Medulla oblongata (tissue), 1 donor: Measurements from ENCODE around the gene NXN.
"Not testable (repeated sequence)": the region's sequence is repeated elsewhere in the genome, so short reads cannot be mapped to it uniquely, and the experiment has no call there.

Experiments used
- DNase-seq: peaks from one replicate; pipeline ENCODE4 v3.0.0-alpha.2; 2015; ENCODE audit errors: extremely low spot score

Gene NXN

GRCh38 chr17:862582-862981 lies 117.0 kb downstream of the NXN start:
- DNase-seq, result no peak

DNA sequence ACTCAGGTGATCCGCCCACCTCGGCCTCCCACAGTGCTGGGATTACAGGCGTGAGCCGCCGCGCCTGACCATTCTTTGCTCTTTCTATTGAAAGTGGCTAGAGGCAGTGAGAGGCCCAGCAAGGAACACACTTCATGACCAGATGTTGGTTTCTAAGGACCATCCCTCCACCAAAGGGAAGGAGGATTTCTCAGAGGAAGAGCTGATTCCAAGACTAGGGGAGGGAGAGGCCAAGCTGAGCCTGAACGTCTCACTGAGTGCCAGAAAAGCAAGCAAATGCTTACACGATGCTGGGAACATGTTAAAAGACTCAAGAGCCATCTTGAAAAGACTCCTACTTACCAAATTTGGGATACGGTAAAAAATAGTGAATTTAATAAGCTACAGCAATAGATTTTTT lies 118.2 kb downstream of the NXN start:
- DNase-seq, result no peak

GRCh38 chr17:860805-861204 lies 118.8 kb downstream of the NXN start:
- no peak for DNase-seq

- no peak for DNase-seq
These were observed 119.8 kb downstream of the NXN start for GRCh38 chr17:859824-860195.

DNA sequence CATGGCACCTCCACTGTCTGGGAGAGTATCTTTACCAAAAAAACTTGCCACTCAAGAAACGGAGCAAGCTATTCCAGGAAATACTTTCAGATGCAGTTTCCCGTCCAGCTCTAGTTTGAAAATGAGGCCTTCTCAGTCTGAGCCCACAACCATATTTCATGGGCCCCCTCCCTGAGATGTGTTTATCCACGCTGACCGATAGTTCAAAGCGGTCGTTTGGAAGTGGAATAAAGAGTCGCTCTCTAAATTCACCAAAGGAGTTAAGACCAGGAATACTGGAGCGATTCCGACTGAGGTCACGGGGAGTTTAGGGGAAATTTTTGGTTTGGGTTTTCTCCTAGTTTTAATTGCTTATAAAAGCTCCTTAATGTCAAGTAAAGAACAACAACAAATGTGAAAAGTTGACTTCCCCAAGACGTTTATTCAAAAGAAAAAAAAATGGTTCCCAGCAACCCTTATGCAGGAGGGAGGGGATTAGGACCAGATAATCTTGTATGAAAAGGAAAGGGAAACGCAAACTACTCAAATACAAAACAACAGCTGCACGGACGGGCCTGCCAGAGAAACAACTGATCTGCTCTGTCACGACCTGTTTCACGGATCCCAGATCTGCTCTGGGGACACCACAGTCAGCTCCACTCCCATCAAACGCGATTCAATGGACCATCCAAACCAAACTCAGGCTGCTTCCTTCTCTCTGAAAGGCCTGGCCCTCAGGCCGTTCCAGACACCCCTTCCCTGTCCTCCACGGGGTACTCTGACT lies 120.3 kb downstream of the NXN start:
- no peak for DNase-seq

DNA sequence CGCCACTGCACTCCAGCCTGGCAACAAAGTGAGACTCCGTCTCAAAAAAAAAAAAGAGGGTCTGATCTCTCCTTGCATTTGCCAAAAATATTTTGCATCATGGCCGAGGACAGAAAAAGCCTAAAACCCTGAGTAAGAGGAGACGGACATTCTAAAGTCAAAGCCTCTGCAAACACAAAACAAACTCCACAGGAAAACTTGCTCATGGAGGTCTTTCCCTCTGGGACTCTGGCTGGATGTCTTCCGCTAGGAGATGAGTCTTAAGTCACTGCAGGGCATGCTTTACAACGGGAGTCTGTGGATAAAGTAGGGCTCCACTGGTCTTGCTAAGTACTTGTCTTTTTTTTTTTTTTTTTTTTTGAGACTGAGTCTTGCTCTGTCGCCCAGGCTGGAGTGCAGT lies 123.4 kb downstream of the NXN start:
- DNase-seq, result no peak

- DNase-seq, result no peak
These were observed 124.0 kb downstream of the NXN start for GRCh38 chr17:855569-855968.

DNA sequence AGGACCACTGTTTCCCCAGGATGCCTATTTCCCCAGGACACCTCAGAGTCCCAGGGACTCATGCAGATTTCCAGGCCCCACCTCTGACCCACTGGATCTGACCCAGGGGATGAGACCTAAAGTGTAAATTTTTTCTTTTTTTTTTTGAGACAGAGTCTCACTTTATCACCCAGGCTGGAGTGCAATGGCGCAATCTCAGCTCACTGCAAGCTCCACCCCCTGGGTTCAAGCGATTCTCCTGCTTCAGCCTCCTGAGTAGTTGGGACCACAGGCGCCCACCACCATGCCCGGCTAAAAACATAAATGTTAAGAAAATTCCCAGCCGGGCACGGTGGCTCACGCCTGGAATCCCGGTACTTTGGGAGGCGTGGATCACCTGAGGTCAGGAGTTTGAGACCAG lies 126.7 kb downstream of the NXN start:
- not testable (repeated sequence) for DNase-seq

- DNase-seq, result no peak
These were observed 127.2 kb downstream of the NXN start for GRCh38 chr17:852349-852748.

- DNase-seq, result no peak
These were observed 127.7 kb downstream of the NXN start for GRCh38 chr17:851924-852323.

DNA sequence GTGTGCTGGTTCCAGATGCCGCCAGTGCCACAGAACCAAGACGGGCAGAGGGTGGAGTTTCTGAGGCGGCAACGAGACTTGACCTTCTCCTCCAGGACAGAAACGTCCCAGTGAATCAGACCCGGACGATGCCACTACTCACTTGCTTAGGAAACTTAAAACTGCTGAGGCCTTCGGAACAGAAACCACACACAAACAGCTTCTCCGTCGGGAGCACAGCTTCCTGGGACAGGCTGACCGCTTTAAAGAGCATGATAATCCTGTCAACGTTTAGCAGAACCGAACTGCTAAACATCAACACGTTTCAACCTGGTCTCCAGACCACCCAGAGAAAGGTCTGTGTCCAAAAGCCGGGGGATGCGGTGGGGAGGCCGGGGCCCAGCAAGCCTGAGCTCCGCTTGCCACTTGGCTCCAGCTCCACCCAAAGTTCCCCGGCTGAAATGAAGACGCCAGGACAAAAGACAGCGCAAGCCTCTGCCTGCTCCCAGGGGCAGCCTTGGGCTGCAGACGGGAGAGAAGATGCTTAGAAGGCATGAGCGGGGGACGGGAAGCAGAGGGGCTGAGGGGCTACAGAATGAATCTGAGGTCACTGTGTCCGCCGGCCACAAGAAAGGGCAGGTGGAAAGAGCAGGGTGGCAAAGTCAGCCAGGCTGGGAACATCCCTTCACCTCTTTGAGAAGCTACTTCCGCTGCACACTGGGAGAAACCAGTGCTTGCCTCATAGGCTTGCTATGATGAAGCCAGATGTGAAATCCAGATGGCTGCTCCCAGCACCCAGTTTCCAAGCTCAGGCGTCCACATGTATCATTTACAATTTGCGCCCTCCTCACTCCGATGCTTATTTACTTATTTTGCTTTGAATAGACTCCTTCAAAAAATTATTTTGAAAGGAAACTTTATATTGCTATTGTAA lies 128.5 kb downstream of the NXN start:
- no peak for DNase-seq

GRCh38 chr17:850086-850850 lies 129.3 kb downstream of the NXN start:
- DNase-seq, result no peak

DNA sequence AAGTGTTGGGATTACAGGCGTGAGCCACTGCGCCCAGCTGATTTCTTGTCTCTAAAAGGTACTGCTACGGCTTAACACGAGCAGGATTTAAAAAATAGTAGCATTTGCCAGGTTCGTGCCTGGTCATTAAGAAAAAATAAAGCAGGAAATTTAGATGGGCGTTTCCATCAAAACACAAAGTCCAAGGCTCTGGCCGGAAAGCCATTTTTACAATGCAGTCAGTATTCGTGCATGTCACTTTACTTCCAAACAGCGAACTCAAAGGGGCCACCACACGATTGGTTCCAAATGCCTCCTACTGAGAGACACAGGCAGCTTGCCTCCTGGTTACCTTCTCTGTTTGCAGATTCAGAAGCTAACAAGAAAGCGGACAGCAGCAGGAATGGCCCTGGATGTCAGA lies 131.2 kb downstream of the NXN start:
- no peak for DNase-seq

DNA sequence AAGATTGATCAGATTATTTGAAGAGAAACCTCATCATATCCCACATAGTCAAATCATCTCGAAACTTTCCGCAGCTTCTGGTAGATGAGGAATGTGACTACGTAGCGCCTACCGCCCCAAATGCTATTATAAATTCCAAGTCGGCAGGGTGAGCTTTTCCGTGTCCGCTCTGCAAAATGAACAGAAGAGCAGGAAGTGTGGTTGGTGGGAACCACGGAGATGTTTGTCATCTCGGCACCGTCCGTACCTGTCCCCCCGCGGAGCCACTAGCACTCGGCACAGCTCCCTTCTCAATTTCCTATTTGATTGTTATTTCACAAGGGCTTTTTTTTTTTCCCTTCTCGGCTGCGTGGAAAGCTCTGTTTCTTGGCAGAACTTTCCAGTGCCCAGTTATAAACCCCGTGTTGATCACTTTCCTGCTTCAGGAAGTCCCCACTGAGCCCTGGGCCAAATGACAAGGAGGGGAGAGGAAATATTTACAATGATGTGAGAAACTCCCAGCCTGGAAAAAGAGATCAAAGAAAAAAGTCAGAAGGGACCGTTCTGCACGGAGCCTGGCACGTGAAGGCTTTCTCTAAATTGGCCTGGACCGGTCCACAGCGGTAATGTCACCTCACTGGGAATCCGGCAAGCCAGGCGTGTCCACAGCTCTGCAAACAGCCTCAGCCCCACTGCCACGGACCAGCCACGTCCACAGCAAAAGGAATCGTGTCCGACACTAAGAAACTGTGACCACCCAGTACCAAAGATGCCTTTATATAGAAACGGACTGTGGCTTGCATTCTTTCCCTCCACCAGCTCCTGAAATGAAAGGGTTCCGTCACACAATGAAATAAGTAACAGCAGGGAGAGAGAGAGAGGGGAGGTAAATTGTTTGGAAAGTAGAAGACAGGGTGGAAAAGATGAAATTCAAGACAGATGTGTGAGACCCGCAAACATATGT lies 132.4 kb downstream of the NXN start:
- DNase-seq, result no peak

- no peak for DNase-seq
These were observed 138.3 kb downstream of the NXN start for GRCh38 chr17:841313-841712.

- DNase-seq, result no peak
These were observed 141.1 kb downstream of the NXN start for GRCh38 chr17:838486-838885.

DNA sequence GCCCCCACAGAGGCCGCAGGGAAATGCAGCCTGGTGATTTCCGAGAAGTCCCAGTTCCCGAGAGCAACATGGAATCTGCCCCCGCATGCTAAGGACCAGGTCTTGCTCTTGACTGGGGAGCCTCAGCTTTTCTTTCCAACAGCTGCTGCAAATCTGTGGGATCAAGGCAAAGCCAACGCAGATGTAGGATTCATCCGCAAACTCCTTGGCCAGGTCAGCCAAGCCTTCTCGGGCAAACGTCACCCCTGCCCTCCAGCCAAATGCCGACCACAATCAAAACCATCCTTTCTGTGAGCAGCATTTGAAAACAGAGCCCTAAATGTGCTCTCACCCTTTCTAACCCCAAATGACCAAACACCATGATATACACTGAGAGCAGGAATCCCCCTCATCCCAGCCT lies 143.4 kb downstream of the NXN start:
- DNase-seq, result no peak

DNA sequence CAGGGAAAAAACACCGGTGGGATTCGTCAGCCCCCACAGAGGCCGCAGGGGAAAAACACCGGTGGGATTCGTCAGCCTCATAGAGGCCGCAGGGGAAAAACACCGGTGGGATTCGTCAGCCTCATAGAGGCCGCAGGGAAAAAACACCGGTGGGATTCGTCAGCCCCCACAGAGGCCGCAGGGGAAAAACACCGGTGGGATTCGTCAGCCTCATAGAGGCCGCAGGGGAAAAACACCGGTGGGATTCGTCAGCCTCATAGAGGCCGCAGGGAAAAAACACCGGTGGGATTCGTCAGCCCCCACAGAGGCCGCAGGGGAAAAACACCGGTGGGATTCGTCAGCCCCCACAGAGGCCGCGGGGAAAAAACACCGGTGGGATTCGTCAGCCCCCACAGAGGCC lies 143.9 kb downstream of the NXN start:
- not testable (repeated sequence) for DNase-seq

DNA sequence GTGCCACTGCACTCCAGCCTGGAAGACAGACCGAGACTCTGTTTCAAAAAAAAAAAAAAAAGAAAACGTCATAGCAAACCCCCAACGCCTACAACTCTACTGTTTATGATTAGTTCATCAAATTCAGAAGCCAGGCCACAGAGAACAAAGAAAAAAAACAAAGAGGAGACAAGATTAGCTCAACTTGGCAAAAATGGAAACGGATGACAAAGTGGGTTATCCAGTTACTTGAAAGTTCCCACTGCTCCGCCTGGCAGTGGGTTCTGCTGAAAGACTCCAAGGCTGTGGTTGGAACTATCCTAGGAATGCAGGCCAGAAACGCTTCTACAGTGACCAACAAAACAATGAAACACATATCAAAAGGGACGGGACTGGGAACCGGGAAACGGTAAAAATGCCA lies 144.3 kb downstream of the NXN start:
- DNase-seq, result no peak

DNA sequence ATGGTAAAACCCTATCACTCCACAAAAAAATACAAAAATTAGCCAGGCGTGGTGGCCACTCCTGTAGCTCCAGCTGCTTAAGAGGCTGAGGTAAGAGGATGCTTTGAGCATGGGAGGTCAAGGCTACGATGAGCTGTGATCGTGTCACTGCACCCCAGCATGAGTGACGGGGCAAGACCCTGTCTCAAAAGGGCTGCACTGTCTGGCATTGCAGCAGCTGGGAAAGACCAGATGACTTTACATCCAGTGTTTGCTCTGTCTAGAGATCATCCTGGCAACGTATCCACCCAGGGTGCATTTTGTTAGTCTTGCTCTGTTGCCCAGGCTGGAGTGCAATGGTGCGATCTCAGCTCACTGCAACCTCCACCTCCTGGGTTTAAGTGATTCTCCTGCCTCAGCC lies 145.4 kb downstream of the NXN start:
- DNase-seq, result no peak

- no peak for DNase-seq
These were observed 148.6 kb downstream of the NXN start for GRCh38 chr17:830950-831349.
